Measurements from ENCODE around the gene LCOR. TPM values are rescaled to one million over a fixed set of nuclear protein-coding genes. Genes with fewer than 3 reads are reported as not detected.

LCOR gene
- total RNA-seq, 1 donor from 2014 or later: 29.4 TPM

- H3K4me1 Mint-ChIP-seq (ENCODE audit: low read depth): peaks cover 17% of the 10 kb centered on the region
- H3K27me3 Mint-ChIP-seq (ENCODE audit: low read depth): no peaks in the 10 kb centered on the region
- no peak for DNase-seq (ENCODE audit: low spot score)
- H3K27ac Mint-ChIP-seq (ENCODE audit: unreplicated experiment): no peak overlapping the region
- no peak overlapping the region for H3K4me3 Mint-ChIP-seq (ENCODE audit: unreplicated experiment)
- peaks cover 6% of the 10 kb centered on the region for H3K36me3 Mint-ChIP-seq (ENCODE audit: low read depth)
- peaks cover 10% of the 10 kb centered on the region for H3K9me3 Mint-ChIP-seq (ENCODE audit: low read depth)
- TF ChIP-seq, protein P1, sequence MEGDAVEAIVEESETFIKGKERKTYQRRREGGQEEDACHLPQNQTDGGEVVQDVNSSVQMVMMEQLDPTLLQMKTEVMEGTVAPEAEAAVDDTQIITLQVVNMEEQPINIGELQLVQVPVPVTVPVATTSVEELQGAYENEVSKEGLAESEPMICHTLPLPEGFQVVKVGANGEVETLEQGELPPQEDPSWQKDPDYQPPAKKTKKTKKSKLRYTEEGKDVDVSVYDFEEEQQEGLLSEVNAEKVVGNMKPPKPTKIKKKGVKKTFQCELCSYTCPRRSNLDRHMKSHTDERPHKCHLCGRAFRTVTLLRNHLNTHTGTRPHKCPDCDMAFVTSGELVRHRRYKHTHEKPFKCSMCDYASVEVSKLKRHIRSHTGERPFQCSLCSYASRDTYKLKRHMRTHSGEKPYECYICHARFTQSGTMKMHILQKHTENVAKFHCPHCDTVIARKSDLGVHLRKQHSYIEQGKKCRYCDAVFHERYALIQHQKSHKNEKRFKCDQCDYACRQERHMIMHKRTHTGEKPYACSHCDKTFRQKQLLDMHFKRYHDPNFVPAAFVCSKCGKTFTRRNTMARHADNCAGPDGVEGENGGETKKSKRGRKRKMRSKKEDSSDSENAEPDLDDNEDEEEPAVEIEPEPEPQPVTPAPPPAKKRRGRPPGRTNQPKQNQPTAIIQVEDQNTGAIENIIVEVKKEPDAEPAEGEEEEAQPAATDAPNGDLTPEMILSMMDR (IDR thresholded peaks at IDR 0.05): no peak
Observed at GRCh38 chr10:96891840-96892239, 59.7 kb downstream of the LCOR start.

DNA sequence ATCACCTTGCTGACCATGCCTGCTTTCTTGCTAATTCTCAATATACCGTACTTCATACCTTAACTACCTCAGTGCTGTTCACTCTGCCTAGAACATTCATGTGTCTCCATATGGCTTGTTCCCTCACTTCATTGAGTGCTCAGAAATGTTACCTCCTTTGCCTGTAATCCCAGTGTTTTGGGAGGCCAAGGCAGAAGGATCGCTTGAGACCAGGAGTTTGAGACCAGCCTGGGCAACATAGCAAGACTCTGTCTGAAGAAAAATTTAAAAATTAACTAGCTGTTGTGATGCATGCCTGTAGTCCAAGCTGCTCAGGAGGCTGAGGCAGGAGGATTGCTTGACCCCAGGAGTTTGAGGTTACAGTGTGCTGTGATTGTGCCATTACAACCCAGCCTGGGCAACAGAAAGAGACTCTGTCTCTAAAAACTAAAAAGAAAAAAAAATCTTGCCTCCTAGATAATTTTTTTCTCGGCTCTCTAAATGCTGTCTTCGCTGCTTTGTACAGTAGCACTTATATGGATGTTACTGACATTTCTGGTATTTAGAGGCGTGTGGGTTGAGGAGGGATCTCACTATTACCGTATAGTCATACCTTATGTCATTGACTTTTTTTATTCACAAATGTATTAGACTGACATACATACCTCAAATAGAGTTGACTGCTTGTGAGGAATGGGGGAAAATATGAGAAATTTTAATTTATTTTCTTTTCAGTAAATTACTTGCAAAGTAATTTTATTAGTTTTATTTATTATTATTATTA is 63.7 kb downstream of the LCOR start:
- no peak for DNase-seq (ENCODE audit: low spot score)
- Mint-ChIP-seq H3K36me3 (ENCODE audit: low read depth) (peaks cover under 1% of the 10 kb centered on the region), H3K9me3 (ENCODE audit: low read depth) (peaks cover 10% of the 10 kb centered on the region), H3K4me1 (ENCODE audit: low read depth) (peaks cover 18% of the 10 kb centered on the region), H3K27me3 (ENCODE audit: low read depth) (no peaks in the 10 kb centered on the region), H3K4me3 (ENCODE audit: unreplicated experiment) (no peak overlapping the region), H3K27ac (ENCODE audit: unreplicated experiment) (no peak overlapping the region)
- TF ChIP-seq, protein P1 (IDR thresholded peaks at IDR 0.05): no peak

DNA sequence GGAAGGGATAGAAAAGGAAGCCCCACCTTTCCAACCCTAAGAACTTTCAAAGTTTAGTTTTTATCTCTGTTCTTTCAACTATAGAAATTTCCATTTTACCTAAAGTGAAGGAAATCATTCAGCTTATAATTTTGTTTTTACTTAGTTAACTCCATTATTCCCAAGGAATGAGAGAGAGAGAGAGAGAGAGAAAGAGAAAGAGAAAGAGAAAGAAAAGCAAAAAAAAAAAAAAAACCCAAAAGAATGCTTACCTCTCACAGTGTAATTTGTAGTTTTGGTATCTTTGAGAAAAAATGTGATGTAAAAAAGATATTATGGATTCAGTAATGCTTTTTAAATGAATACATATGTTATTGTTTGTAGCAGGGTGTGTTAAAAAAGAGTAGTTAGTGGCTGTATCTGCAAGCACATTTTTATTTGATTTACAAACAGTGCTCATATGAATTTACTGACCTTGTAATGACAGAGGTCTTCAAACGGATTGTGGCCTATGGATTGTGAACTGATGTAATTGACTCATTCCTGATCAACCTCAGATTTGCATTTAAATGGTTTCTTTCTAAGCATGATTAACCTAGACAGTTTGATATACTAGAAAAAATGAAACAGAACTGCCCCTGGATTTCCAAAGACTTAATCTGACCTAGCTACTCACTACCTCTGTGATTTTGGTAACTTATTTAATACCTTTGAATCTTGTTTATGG is 64.9 kb downstream of the LCOR start:
- Mint-ChIP-seq H3K36me3 (ENCODE audit: low read depth) (peaks cover under 1% of the 10 kb centered on the region), H3K27me3 (ENCODE audit: low read depth) (no peaks in the 10 kb centered on the region), H3K9me3 (ENCODE audit: low read depth) (peaks cover 9% of the 10 kb centered on the region), H3K27ac (ENCODE audit: unreplicated experiment) (peak overlapping the region; percentile 29), H3K4me3 (ENCODE audit: unreplicated experiment) (no peak overlapping the region), H3K4me1 (ENCODE audit: low read depth) (peaks cover 17% of the 10 kb centered on the region)
- TF ChIP-seq, protein P1 (IDR thresholded peaks at IDR 0.05): no peak
- no peak for DNase-seq (ENCODE audit: low spot score)

- Mint-ChIP-seq H3K27me3 (ENCODE audit: low read depth) (no peaks in the 10 kb centered on the region), H3K4me1 (ENCODE audit: low read depth) (peaks cover 24% of the 10 kb centered on the region), H3K27ac (ENCODE audit: unreplicated experiment) (no peak overlapping the region), H3K9me3 (ENCODE audit: low read depth) (peaks cover 2% of the 10 kb centered on the region), H3K36me3 (ENCODE audit: low read depth) (peaks cover 2% of the 10 kb centered on the region), H3K4me3 (ENCODE audit: unreplicated experiment) (no peak overlapping the region)
- TF ChIP-seq, protein P1 (IDR thresholded peaks at IDR 0.05): no peak
- DNase-seq (ENCODE audit: low spot score): no peak
Observed at GRCh38 chr10:96902117-96902516, 70.0 kb downstream of the LCOR start.

DNA sequence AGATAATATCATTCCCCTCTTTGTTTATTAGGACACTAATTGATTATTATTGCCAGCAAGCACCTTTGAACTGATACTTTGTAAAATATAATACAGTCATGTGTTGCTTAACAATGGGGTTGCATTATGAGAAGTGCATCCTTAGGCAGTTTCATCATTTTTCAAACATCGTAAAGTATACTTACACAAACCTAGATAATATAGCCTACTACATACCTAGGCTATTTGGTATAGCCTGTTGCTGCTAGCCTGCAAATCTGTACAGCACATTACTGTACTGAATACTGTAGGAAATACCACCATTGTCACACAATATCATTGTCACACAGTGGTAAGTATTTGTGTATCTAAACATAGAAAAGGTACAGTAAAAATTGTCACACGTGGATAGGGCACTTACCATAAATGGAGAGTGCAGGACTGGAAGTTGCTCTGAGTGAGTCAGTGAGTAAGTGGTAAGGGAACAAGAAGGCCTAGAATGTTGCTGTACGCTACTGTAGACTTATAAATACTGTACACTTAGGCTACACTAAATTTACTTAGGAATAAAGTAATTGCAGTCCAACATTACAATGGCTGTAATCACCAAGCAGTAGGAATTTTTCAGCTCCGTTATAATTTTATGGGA is 70.7 kb downstream of the LCOR start:
- DNase-seq (ENCODE audit: low spot score): no peak
- H3K9me3 Mint-ChIP-seq (ENCODE audit: low read depth): peaks cover 2% of the 10 kb centered on the region
- TF ChIP-seq, protein P1 (IDR thresholded peaks at IDR 0.05): no peak
- peaks cover 29% of the 10 kb centered on the region for H3K4me1 Mint-ChIP-seq (ENCODE audit: low read depth)
- H3K36me3 Mint-ChIP-seq (ENCODE audit: low read depth): peaks cover 2% of the 10 kb centered on the region
- no peak overlapping the region for H3K4me3 Mint-ChIP-seq (ENCODE audit: unreplicated experiment)
- H3K27me3 Mint-ChIP-seq (ENCODE audit: low read depth): no peaks in the 10 kb centered on the region
- H3K27ac Mint-ChIP-seq (ENCODE audit: unreplicated experiment): no peak overlapping the region
